Raji (cell line): ENCODE results near the gene GCC1.

ENCODE experiments used
- POLR2A ChIP-seq: IDR thresholded peaks from 2 replicates; pipeline ENCODE4 v1.6.1; 2011; ENCODE audit warnings: low read depth, low read length, control low read depth; ENCODE audit not compliant: insufficient read depth

Gene GCC1

DNA sequence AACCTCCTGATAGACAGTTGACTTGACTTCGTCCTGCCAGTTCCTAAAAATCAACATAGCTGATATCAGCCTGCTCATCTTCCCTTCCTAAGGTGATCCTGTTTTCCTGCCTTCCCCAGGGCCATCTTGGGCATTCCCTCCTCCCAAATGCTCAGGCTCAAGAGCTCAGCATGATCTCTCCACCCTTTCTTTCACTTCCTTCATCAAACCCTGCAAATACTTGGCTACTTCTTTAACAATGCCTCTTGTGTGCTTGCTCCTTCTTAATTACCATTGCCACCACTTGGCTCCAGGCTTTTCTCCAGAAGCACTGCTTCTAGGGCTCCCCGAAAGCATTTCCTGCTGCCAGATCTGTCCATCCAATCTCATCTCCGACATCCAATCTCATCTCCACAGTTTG is 15.5 kb upstream of the GCC1 start:
- no peak for TF ChIP-seq POLR2A

GRCh38 chr7:127598318-127598717 is 12.9 kb upstream of the GCC1 start:
- no peak for TF ChIP-seq POLR2A

DNA sequence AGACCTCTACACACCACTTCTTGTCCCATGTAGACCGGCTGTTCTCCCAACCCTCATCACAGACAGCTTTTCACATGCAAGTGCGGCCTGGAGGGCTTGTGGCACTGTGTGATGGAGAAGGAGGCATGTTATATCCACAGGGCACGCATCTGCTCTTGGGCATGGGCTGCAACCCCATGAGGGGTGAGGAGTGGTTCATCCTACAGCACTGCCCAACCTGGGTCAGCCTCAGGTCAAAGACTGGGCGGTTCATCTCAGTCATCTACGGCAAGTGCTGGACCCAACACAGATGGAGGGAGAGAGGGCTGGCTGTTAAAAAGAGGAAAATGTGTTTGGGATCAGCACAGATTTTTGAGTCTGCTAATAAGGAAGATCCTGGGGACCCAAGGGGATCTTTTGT is 10.3 kb upstream of the GCC1 start:
- no peak for TF ChIP-seq POLR2A

- TF ChIP-seq POLR2A, result no peak
Observed at GRCh38 chr7:127594490-127594889, 9.1 kb upstream of the GCC1 start.

DNA sequence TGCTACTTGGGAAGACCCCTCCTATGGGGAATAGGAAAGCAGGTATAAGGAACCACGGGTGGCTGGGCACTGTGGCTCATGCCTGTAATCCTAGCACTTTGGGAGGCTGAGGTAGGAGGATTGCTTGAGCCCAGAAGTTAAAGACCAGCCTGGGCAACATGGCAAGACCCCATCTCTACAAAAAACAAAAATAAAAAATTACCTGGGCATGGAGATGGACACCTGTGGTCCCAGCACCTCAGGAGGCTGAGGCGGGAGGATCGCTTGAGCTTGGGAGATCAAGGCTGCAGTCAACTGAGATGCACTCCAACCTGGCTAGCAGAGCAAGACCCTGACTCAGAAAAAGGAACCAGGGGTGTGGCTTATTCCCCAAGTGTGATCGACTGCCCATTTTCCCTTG is 7.2 kb upstream of the GCC1 start:
- no peak for TF ChIP-seq POLR2A

DNA sequence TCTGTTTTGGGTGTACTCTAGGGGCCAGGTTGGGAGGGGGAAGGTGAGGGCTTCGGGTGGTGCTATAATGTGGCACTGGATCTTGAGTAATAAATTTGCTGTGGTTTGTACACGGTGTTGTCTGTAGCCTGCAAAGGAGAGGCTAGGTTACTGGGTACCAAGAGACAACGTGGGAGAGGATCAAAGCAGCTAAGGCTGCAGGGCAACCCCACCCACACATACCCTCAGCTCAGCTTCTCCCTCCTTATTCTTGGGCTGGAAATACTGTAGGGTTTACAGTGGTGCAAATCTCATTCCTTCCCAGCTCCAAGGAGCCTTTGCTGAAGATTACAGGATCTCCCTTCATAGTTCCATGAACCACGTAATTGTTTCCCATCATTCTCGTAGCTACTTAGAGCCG is 6.2 kb upstream of the GCC1 start:
- no peak for TF ChIP-seq POLR2A

DNA sequence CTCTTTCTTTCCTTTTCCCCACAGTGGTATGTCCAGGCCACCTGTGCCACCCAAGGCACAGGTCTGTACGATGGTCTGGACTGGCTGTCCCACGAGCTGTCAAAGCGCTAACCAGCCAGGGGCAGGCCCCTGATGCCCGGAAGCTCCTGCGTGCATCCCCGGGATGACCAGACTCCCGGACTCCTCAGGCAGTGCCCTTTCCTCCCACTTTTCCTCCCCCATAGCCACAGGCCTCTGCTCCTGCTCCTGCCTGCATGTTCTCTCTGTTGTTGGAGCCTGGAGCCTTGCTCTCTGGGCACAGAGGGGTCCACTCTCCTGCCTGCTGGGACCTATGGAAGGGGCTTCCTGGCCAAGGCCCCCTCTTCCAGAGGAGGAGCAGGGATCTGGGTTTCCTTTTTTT is 5.8 kb upstream of the GCC1 start:
- no peak for TF ChIP-seq POLR2A

DNA sequence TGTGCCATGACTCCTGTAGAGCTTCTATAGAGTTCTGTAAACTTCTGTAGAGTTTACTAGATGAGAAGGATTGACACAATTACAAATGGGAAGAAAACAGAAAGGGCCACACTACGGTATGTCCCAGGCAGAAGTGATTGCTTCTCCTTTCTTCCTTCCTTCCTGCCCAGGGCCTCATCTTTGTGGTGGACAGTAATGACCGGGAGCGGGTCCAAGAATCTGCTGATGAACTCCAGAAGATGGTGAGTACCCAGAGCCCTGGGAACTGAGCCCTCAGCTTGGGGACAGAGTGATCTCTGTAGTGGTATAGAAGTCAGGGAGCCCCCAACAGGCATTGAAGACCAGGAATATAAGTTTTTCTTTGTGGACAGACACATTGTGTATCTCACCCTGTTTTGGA is 4.5 kb upstream of the GCC1 start:
- TF ChIP-seq POLR2A, result no peak

- TF ChIP-seq POLR2A, result no peak
Observed at GRCh38 chr7:127588697-127589482, 3.5 kb upstream of the GCC1 start.

GRCh38 chr7:127588019-127588696 is 2.8 kb upstream of the GCC1 start, which contains the start of gene ARF5:
ARF5 (plus strand) TSS chr7:127588411; CDS start chr7:127588499, 88 bp downstream.
- peak; percentile 68 for TF ChIP-seq POLR2A

DNA sequence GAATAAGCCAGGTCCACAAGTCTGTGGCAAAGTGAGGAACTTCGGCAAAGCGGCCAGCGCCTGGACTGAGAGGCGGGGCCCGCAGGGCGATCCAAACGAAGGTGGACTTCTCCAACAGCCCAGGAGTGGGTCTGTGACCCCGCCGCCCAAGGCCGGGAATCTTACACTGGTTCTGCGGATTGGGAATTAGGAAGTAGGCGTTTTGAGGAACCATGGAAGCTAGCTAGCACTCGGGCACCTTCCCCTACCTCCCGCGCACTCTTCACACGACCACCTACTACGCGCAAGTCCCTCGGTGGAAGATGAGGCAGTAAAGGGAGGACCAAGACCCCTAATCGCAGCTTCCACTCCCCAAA is 2.2 kb upstream of the GCC1 start:
- no peak for TF ChIP-seq POLR2A

DNA sequence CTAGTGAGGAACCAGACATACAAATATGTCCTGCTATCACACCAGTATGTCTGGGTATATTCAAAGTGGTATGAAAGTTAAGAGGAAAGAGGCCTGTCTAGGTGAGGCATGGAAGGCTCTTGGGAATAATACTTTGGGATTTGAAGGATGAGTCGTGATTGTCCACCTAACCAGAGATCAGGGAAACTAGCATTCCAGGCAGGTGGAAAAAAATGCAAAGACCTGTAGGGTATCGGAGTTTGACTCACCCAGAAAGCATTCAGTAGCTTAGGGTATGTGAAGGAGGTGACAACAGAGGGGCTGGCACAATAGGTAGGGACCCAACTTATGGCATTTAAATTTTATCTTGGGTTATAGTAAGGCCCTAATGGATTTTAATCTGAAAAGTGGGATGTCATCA is 950 bp upstream of the GCC1 start:
- TF ChIP-seq POLR2A, result no peak

DNA sequence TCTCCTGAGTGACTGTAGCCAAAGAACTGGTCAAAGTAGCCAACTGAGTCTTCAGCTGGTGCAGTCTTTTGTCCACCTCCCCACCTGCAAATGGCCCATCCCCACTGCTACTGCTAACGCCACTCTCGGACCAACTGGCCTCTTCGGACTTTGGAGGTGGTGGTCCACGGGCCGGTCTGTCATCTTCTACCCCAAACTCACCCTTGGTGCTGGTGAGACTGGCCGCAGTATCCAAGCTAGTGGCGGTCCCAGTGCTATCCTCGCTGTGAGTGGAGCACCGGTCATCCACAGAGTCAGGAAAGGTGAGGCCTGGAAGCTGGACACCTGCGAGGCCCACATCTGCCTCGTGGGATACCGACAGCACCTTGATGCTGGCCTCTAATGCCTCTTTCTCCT is 750 bp downstream of the GCC1 start:
- no peak for TF ChIP-seq POLR2A

DNA sequence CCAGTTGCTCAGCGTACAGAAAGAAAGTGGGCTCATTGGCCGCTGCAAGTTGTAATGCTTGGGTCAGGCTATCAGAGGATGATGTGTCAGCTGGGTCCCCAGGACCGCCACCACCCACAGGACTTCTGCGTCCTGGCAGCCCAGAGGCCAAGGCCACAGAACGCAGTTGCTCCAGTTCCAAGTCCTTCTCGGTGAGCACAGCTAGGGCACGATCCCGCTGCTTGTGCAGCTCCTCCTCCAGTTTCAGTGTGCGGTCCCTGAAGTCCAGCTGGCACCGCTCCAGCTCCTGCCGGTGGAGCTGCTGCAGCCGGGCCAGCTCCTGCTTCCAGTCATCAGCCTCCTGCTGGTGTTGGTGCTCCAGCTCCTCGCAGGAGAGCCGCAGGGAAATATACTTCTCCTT is 3.0 kb downstream of the GCC1 start:
- TF ChIP-seq POLR2A, result no peak

GRCh38 chr7:127581716-127582115 is 3.7 kb downstream of the GCC1 start:
- TF ChIP-seq POLR2A, result no peak

DNA sequence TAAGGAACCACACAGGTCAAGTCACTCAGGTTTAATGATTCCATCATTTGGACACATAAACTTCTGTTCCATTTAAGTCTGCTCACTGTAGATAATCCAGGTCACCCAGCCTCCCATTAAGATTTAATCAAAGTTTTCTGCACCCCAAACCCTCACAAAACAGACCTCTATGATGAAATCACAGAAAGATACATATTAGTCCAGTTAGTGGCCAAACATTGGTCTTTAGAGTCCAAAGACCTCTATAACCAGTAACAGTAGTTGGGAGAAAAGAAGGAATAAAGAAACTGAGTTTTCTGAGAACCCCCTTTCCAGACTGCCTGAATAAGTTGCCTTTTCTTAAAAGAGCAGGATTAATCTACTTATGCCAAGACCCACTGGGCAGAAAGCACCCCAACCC is 4.8 kb downstream of the GCC1 start:
- no peak for TF ChIP-seq POLR2A
